B cell (primary cell): ENCODE data around the gene TMEM233. TPM values are rescaled to one million over a fixed set of nuclear protein-coding genes. Genes with fewer than 3 reads are reported as not detected.

Experiments used
- ATAC-seq: fragments of 200-7000 bp; cut with Tn5 transposase; one replicate; pipeline ENCODE4 v1.10.0; 2021; ENCODE audit warnings: low read depth, mild to moderate bottlenecking, moderate number of reproducible peaks, moderate library complexity
- CTCF ChIA-PET: fragments of 350-600 bp; sonication (Branson Sonifier 250); formaldehyde crosslinking; loops from one replicate; lab custom pipeline; 2021; ENCODE audit warnings: antibody characterized with exemption, inconsistent platforms; lab: Charles Lee
- POLR2A ChIA-PET: fragments of 350-600 bp; sonication (Branson Sonifier 250); formaldehyde crosslinking; loops from one replicate; lab custom pipeline; 2021; ENCODE audit warnings: antibody characterized with exemption; lab: Charles Lee
- DNase-seq: peaks from one replicate; pipeline ENCODE4 v3.0.0; 2013
- H2AFZ ChIP-seq: 2 replicates; pipeline ENCODE4 v1.6.1; 2012; ENCODE audit warnings: mild to moderate bottlenecking, low read depth, low read length; ENCODE audit not compliant: insufficient read depth, poor library complexity, severe bottlenecking
- H3K27ac ChIP-seq, 2 donors: 1 replicate in 1 of 2; 2 replicates in 1 of 2; pipeline ENCODE4 v1.5.1; 2012 to 2013; ENCODE audit warnings: low read length in 2 of 2, mild to moderate bottlenecking in 2 of 2, moderate library complexity in 1 of 2
- H3K27me3 ChIP-seq, 4 experiments: fragments of 200-600 bp in 1 of 4; sonication (generic) in 1 of 4; replicated peaks in 1 of 4; 1 replicate in 2 of 4; 2 replicates in 2 of 4; pipeline versions ENCODE4 v1.6.1 to v1.7.0; 2013 to 2016; ENCODE audit warnings: low read length in 3 of 4, mild to moderate bottlenecking in 2 of 4, mixed read lengths in 1 of 4, moderate library complexity in 1 of 4; ENCODE audit not compliant: insufficient read depth in 4 of 4, control insufficient read depth in 3 of 4; ENCODE audit errors: control extremely low read depth in 1 of 4
- H3K36me3 ChIP-seq, 2 experiments: replicated peaks in 1 of 2; 1 replicate in 1 of 2; 2 replicates in 1 of 2; pipeline versions ENCODE4 v1.6.1 to v1.7.1; 2013; ENCODE audit warnings: low read length in 1 of 2; ENCODE audit not compliant: insufficient read depth in 2 of 2, control insufficient read depth in 1 of 2; ENCODE audit errors: control extremely low read depth in 1 of 2, extremely low read depth in 1 of 2
- H3K4me1 ChIP-seq, 2 donors: fragments of 200-600 bp in 1 of 2; sonication (generic) in 1 of 2; 1 replicate in 1 of 2; 2 replicates in 1 of 2; pipeline versions ENCODE4 v1.5.1 to v1.6.1; 2013 to 2017; ENCODE audit warnings: low read length in 2 of 2; ENCODE audit not compliant: control insufficient read depth in 2 of 2, insufficient read depth in 2 of 2
- H3K4me2 ChIP-seq: replicated peaks from 2 replicates; pipeline ENCODE3; 2012; ENCODE audit warnings: mild to moderate bottlenecking, low read depth, low read length; ENCODE audit not compliant: poor library complexity, severe bottlenecking
- H3K4me3 ChIP-seq, 5 experiments: fragments of 200-600 bp in 1 of 5; sonication (generic) in 1 of 5; 1 replicate in 3 of 5; 2 replicates in 2 of 5; pipeline versions ENCODE4 v1.5.1 to v1.7.0; 2011 to 2016; ENCODE audit warnings: low read length in 4 of 5, mild to moderate bottlenecking in 4 of 5, low read depth in 2 of 5, control low read depth in 1 of 5, moderate library complexity in 1 of 5; ENCODE audit not compliant: insufficient read depth in 1 of 5; ENCODE audit errors: control extremely low read depth in 1 of 5, extremely low read depth in 1 of 5
- H3K79me2 ChIP-seq: fragments of 200-600 bp; sonication (generic); one replicate; pipeline ENCODE4 v1.6.0; 2016; ENCODE audit warnings: low read length; ENCODE audit not compliant: control insufficient read depth, insufficient read depth
- H3K9ac ChIP-seq: fragments of 200-600 bp; sonication (generic); 2 replicates; pipeline ENCODE4 v1.6.1; 2017; ENCODE audit warnings: mild to moderate bottlenecking, low read length, moderate library complexity
- H3K9me3 ChIP-seq, 3 donors: one replicate each; pipeline versions ENCODE4 v1.6.1 to v1.7.1; 2013; ENCODE audit warnings: low read length in 2 of 3; ENCODE audit not compliant: control insufficient read depth in 2 of 3, insufficient read depth in 1 of 3; ENCODE audit errors: control extremely low read depth in 1 of 3
- H4K20me1 ChIP-seq: 2 replicates; pipeline ENCODE4 v1.6.0; 2012; ENCODE audit warnings: mild to moderate bottlenecking, low read length; ENCODE audit not compliant: insufficient read depth, control insufficient read depth, poor library complexity, severe bottlenecking
- H3K27ac Mint-ChIP-seq: one replicate; pipeline ENCODE4 v1.8.0; 2021; ENCODE audit warnings: mixed read lengths
- H3K27me3 Mint-ChIP-seq: one replicate; pipeline ENCODE4 v1.8.0; 2021; ENCODE audit warnings: mixed read lengths
- H3K4me1 Mint-ChIP-seq: one replicate; pipeline ENCODE4 v1.8.0; 2021; ENCODE audit warnings: mixed read lengths
- H3K4me3 Mint-ChIP-seq: one replicate; pipeline ENCODE4 v1.8.0; 2021; ENCODE audit warnings: mixed read lengths
- H3K9me3 Mint-ChIP-seq: one replicate; pipeline ENCODE4 v1.8.0; 2022; ENCODE audit warnings: mixed read lengths; ENCODE audit not compliant: insufficient read depth
- EZH2 ChIP-seq: IDR thresholded peaks from 2 replicates; pipeline ENCODE4 v1.6.1; 2012; ENCODE audit warnings: borderline replicate concordance, low read depth, mild to moderate bottlenecking, moderate library complexity, low read length; ENCODE audit not compliant: insufficient read depth, poor library complexity, severe bottlenecking
- WGBS: methylation state at CpG from one replicate; pipeline ENCODE4 v1.1.5; 2013; ENCODE audit warnings: missing lambda C conversion rate; ENCODE audit not compliant: insufficient coverage; 5-methylcytosine and 5-hydroxymethylcytosine counted together
- intact Hi-C: fragments of 100-400 bp; cut with micrococcal nuclease; formaldehyde crosslinking; loops from one replicate; pipeline ENCODE4 v1.10.0; 2022
- polyA plus RNA-seq: library from polyadenylated mRNA; depleted of rRNA; stranded (reverse); fragments of >200 nt; gene quantifications from 2 replicates; pipeline ENCODE4 v1.2.3, GENCODE V29; 2012
- total RNA-seq, 2 donors: library from RNA; stranded (reverse); fragments of 120-200 nt in 1 of 2; gene quantifications; 1 replicate in 1 of 2; 2 replicates in 1 of 2; pipeline versions ENCODE4 v1.2.3 to v1.2.4, GENCODE V29; 2013 to 2022
- TF ChIP-seq, protein P1 (sequence below): fragments of 200-600 bp; IDR thresholded peaks from one replicate; pipeline ENCODE4 v1.8.0; 2022; ENCODE audit warnings: antibody characterized with exemption, mild to moderate bottlenecking

Gene TMEM233
- total and polyA plus RNA-seq, 2 donors (not counting 1 experiment from before 2014, with no cell fraction given), result not detected

DNA sequence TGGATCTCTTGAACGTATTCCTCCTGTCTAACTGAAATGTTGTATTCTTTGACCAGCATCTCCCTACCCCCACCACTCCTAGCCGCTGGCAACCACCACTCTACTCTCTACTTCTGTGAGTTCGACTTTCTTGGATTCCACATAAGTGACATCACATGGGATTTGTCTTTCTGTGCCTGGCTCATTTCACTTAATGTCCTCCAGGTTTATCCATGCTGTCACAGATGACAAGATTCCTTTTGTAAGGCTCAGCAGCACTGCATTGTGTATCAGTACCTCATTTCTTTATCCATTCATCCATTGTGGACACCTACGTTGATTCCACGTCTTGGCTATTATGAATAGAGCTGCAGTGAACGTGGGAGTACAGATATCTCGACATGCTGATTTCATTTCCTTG, 84.9 kb downstream of the TMEM233 start:
- Histone ChIP-seq H3K36me3 (peaks cover 5 to 80% of the 10 kb centered on the region in 2 experiments), H3K4me1 (peaks cover 19 to 24% of the 10 kb centered on the region in 2 donors), H3K4me3 (no peak overlapping the region), H3K9ac (no peak overlapping the region), H3K79me2 (no peaks in the 10 kb centered on the region), H2AFZ (no peak overlapping the region), H3K27me3 (no peaks in the 10 kb centered on the region), H4K20me1 (no peaks in the 10 kb centered on the region), H3K4me2 (no peak overlapping the region), H3K9me3 (no peaks in the 10 kb centered on the region), H3K27ac (no peak overlapping the region)
- intact Hi-C loops, result no loop called here
- ChIA-PET POLR2A (no interaction called here), CTCF (interaction anchor here (1.1 kb wide), 1 partner anchor 10 kb away, joined by 5 read pairs; the partner anchor contains the start of gene PRKAB1)
- Mint-ChIP-seq H3K9me3 (no peaks in the 10 kb centered on the region), H3K27me3 (no peaks in the 10 kb centered on the region), H3K27ac (no peak overlapping the region), H3K4me3 (no peak overlapping the region), H3K4me1 (peaks cover 34% of the 10 kb centered on the region)
- 93% methylated on average over 6 of the region's 7 CpGs for WGBS
- TF ChIP-seq, protein P1, sequence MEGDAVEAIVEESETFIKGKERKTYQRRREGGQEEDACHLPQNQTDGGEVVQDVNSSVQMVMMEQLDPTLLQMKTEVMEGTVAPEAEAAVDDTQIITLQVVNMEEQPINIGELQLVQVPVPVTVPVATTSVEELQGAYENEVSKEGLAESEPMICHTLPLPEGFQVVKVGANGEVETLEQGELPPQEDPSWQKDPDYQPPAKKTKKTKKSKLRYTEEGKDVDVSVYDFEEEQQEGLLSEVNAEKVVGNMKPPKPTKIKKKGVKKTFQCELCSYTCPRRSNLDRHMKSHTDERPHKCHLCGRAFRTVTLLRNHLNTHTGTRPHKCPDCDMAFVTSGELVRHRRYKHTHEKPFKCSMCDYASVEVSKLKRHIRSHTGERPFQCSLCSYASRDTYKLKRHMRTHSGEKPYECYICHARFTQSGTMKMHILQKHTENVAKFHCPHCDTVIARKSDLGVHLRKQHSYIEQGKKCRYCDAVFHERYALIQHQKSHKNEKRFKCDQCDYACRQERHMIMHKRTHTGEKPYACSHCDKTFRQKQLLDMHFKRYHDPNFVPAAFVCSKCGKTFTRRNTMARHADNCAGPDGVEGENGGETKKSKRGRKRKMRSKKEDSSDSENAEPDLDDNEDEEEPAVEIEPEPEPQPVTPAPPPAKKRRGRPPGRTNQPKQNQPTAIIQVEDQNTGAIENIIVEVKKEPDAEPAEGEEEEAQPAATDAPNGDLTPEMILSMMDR, result no peak
- no peak for TF ChIP-seq EZH2
- ATAC-seq, result no peak
- no peak for DNase-seq

DNA sequence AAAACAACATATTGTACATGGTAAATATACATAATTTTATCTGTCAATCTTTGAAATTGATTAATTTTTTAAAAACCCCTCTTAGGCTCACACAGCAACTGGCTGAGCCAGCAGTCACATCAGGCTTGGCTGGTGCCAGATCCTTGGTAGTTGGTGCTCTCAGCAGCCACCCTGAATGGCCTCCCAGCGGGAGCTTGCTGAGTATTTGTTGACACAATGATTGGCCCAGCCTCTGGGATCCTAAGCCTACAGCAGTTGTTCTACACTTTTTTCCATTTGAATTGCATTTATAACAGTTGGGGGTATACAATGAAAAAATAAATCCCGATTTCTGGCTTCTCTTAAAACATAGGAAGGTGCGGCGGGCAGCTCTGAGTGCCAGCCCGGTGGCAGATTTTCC, 85.5 kb downstream of the TMEM233 start:
- Histone ChIP-seq H3K9me3 (no peaks in the 10 kb centered on the region), H2AFZ (no peak overlapping the region), H3K9ac (no peak overlapping the region), H3K4me3 (no peak overlapping the region), H3K4me2 (no peak overlapping the region), H3K4me1 (peaks cover 19 to 24% of the 10 kb centered on the region in 2 donors), H4K20me1 (no peaks in the 10 kb centered on the region), H3K36me3 (peaks cover 5 to 74% of the 10 kb centered on the region in 2 experiments), H3K79me2 (no peaks in the 10 kb centered on the region), H3K27me3 (no peaks in the 10 kb centered on the region), H3K27ac (no peak overlapping the region)
- ChIA-PET POLR2A (no interaction called here), CTCF (interaction anchor here (1.1 to 4.9 kb wide), 2 partner anchors 9 to 11 kb away, joined by 3 to 22 read pairs; partner anchors contain the start of gene PRKAB1)
- Mint-ChIP-seq H3K27me3 (no peaks in the 10 kb centered on the region), H3K9me3 (no peaks in the 10 kb centered on the region), H3K27ac (no peak overlapping the region), H3K4me3 (no peak overlapping the region), H3K4me1 (peaks cover 32% of the 10 kb centered on the region)
- 95% methylated on average over 4 of the region's 5 CpGs for WGBS
- intact Hi-C loops, result no loop called here
- DNase-seq (no peak), ATAC-seq (no peak)
- TF ChIP-seq EZH2, result no peak
